Activated CD4-positive, alpha-beta memory T cell treated with anti-CD3 and anti-CD28 coated beads for 36 hours (primary cell): ENCODE measurements around the gene EFL1. TPM values are rescaled to one million over a fixed set of nuclear protein-coding genes. Genes with fewer than 3 reads are reported as not detected.
"Not testable (repeated sequence)": the region's sequence is repeated elsewhere in the genome, so short reads cannot be mapped to it uniquely, and the experiment has no call there.

ENCODE experiments used
- CTCF ChIA-PET: fragments of 350-600 bp; sonication (Branson Sonifier 250); formaldehyde crosslinking; loops from one replicate; lab custom pipeline; 2021; ENCODE audit warnings: antibody characterized with exemption, inconsistent platforms; lab: Charles Lee
- POLR2A ChIA-PET: fragments of 350-600 bp; sonication (Branson Sonifier 250); formaldehyde crosslinking; loops from one replicate; lab custom pipeline; 2021; ENCODE audit warnings: antibody characterized with exemption; lab: Charles Lee
- DNase-seq: peaks from one replicate; pipeline ENCODE4 v3.0.0-alpha.2; 2020
- H3K27ac Mint-ChIP-seq: one replicate; pipeline ENCODE4 v1.8.0; 2021; ENCODE audit warnings: mixed read lengths
- H3K27me3 Mint-ChIP-seq: one replicate; pipeline ENCODE4 v1.8.0; 2021; ENCODE audit warnings: mixed read lengths
- H3K36me3 Mint-ChIP-seq: one replicate; pipeline ENCODE4 v1.8.0; 2021; ENCODE audit warnings: mixed read lengths
- H3K4me1 Mint-ChIP-seq: one replicate; pipeline ENCODE4 v1.8.0; 2021; ENCODE audit warnings: low read depth, mixed read lengths
- H3K4me3 Mint-ChIP-seq: one replicate; pipeline ENCODE4 v1.8.0; 2021; ENCODE audit warnings: mild to moderate bottlenecking, mixed read lengths
- H3K9me3 Mint-ChIP-seq: one replicate; pipeline ENCODE4 v1.8.0; 2021; ENCODE audit warnings: mixed read lengths
- intact Hi-C: fragments of 100-400 bp; cut with micrococcal nuclease; formaldehyde crosslinking; loops from one replicate; pipeline ENCODE4 v1.15.1; 2023
- total RNA-seq, 2 experiments: library from RNA; stranded (reverse); gene quantifications; one replicate each; pipeline ENCODE4 v1.2.3, GENCODE V29; 2021

The EFL1 gene
- total RNA-seq, 2 experiments from 2014 or later, result 27.7 to 28.1 TPM

DNA sequence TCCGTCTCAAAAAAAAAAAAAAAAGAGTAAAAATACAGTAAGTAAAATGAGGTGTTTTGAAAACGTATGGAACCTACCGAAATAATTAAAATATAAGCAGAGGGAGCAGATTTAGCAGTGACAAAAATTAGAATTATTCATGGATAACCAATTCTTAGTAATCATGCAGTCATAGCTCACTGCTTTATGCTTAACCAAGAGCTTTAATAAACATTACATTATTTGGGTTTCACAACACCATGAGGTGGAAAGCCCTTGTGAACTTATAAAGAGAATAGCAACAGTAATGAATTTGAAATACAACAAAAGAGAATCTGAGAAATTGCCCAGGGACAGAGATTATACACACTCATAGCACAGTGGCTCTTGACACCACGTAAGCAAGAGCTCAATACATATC, 70.1 kb downstream of the EFL1 start:
- intact Hi-C loops, DNase-seq, H3K27ac Mint-ChIP-seq, H3K9me3 Mint-ChIP-seq, POLR2A ChIA-PET, H3K27me3 Mint-ChIP-seq, H3K4me1 Mint-ChIP-seq, H3K4me3 Mint-ChIP-seq: not testable (repeated sequence)
- peaks cover 13% of the 10 kb centered on the region for H3K36me3 Mint-ChIP-seq
- CTCF ChIA-PET, result interaction anchor here (0.6 kb wide), 1 partner anchor 84 kb away, joined by 3 read pairs; no protein-coding TSS in a partner anchor

DNA sequence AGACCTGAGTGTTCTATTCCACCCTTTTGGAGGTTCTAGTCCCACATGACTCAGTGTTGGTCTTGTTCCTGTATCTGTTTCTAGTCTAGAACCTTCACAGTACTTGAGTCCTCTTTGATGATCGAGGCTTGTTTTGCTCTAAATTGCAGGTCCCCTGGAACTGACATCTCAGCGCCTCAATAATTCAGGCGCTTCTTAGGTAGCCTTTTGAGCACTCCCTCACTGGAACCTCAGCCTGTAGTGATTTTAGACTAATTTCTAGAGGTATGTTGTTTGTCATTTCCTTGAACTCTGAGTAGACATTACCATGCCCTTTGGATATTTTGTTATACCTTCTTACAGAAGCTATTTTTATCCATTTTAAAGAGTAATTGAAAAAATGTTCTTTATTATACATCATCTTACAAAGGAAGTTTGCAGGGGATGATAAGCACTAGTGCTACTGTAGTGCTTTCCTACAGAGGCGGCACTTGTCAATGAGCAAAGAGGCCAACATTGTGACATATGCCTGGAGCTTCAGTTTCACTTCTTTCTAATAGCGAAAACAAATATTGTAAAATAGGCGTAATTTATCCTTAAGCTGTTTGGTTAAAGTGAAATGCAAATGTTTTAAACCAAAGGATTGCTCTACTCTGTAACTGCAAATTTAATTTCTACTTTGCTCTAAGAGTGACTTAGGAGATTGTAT, 75.7 kb downstream of the EFL1 start:
- Mint-ChIP-seq H3K9me3 (no peaks in the 10 kb centered on the region), H3K27me3 (no peaks in the 10 kb centered on the region), H3K4me3 (no peak overlapping the region), H3K27ac (no peak overlapping the region), H3K36me3 (peaks cover 9% of the 10 kb centered on the region), H3K4me1 (no peaks in the 10 kb centered on the region)
- DNase-seq, result no peak
- CTCF ChIA-PET, result interaction anchor here (0.9 kb wide), 1 partner anchor 11 kb away, joined by 3 read pairs; no protein-coding TSS in a partner anchor
- POLR2A ChIA-PET, result no interaction called here
- intact Hi-C loops, result no loop called here

DNA sequence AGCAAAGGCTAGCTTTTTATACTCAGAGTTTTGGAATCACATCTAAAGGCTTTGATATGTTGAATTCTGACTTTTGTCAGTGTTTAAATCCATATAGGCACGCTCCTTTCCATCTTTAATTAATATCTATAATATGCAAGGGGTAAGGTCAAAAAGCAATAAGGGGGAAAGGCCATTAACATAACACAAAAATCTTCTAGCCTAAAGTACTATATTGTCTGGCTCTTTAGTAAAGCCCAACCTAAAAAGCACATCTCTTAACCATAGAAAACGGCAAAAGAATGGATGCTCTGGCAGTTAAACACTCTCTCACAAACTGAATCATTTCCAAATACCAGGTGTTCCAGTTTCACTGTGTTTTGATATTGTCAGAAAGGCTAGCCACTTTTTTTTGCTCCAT, 76.4 kb downstream of the EFL1 start:
- no peak for DNase-seq
- Mint-ChIP-seq H3K36me3 (peaks cover 7% of the 10 kb centered on the region), H3K9me3 (no peaks in the 10 kb centered on the region), H3K27ac (no peak overlapping the region), H3K27me3 (no peaks in the 10 kb centered on the region), H3K4me3 (no peak overlapping the region), H3K4me1 (no peaks in the 10 kb centered on the region)
- intact Hi-C loops, result no loop called here
- ChIA-PET POLR2A (no interaction called here), CTCF (no interaction called here)

DNA sequence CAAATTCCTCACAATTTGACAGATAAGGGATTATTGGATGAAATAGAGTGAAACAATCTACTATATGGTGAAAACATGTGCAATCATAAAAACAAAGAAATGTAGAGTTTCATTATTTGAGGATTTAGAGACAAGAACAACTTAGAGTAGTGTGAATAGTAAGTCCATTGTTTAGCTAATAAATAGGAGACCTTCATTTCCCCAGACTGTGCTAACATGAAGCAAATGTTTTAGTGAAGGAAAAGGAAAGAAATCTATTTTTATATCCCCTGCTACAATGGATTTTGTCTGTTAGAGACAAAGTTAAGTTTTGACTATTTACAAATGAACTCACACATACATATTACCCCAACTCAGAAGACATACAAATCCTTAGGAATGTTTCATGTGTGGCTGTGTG, 77.8 kb downstream of the EFL1 start:
- POLR2A ChIA-PET, result no interaction called here
- no peaks in the 10 kb centered on the region for H3K4me1 Mint-ChIP-seq
- H3K4me3 Mint-ChIP-seq, result no peak overlapping the region
- DNase-seq, result no peak
- CTCF ChIA-PET, result no interaction called here
- intact Hi-C loops, result no loop called here
- H3K9me3 Mint-ChIP-seq, result no peaks in the 10 kb centered on the region
- no peaks in the 10 kb centered on the region for H3K27me3 Mint-ChIP-seq
- peaks cover 4% of the 10 kb centered on the region for H3K36me3 Mint-ChIP-seq
- no peak overlapping the region for H3K27ac Mint-ChIP-seq

DNA sequence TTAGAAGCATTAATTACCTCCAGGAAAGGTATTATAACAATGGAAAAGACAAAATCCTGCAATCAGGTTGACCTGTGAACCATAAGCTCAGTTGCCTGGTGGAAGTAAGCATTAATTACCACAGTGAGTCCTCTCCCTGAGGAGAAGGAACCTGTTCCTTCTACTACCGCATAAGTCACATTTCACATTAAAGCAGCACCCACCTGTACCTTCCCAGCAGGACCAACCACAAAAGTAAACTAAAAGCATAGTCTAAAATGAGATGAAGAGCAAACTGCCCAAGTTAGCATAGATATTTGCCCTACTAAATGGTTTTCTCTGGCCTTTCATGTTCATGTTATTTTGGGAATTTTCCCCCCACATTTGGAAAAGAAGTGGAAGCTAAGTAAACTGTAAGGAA, 78.2 kb downstream of the EFL1 start:
- no peaks in the 10 kb centered on the region for H3K27me3 Mint-ChIP-seq
- ChIA-PET POLR2A (no interaction called here), CTCF (no interaction called here)
- H3K4me3 Mint-ChIP-seq, result no peak overlapping the region
- intact Hi-C loops, result no loop called here
- no peaks in the 10 kb centered on the region for H3K9me3 Mint-ChIP-seq
- DNase-seq, result no peak
- no peaks in the 10 kb centered on the region for H3K4me1 Mint-ChIP-seq
- H3K27ac Mint-ChIP-seq, result no peak overlapping the region
- H3K36me3 Mint-ChIP-seq, result peaks cover 4% of the 10 kb centered on the region

DNA sequence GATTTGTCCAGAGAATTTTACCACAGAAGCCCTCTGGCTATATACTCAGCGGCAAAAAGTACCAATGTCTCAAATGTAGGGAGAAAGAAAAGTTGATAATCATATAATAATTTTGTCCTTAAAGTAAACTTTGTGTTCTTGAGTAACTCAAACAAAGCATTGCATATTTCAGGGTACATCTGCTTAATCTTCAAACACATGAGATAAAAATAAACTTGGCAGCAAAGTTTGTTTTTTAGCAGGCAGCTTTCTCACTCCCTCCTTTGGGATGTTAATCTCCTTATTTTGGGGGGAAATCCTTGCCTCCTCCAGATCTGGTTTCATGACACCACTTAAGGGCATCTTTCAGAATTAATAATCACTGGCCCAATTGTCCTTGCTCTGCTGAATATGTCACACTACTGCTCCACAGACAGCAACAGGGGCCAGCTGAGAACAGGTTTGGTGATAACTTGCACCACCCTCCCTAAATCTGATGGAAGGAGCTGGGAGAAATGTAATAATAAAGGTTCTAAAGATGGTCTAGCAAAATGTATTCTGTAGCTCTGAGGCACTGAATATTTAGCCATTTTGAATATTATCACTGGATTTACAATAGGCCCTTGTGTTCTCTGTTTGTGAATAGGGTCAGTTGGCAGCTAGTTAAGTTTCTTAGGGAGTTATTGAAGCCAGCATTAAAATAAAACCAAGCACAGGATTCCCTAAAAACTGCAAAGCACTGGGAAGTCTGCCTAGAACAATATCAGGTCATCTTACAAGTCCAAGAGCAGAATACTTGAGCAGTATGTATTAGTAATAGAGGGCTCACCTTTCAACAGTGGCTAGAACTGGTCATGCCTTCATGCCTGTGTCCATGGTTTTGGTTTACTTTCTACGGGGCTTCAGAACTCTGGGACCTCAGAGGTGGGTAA, 79.2 kb downstream of the EFL1 start:
- H3K4me1 Mint-ChIP-seq, result no peaks in the 10 kb centered on the region
- no peaks in the 10 kb centered on the region for H3K27me3 Mint-ChIP-seq
- ChIA-PET CTCF (interaction anchor here (2.0 kb wide), 1 partner anchor 15 kb away, joined by 5 read pairs; no protein-coding TSS in a partner anchor), POLR2A (no interaction called here)
- H3K27ac Mint-ChIP-seq, result no peak overlapping the region
- DNase-seq, result no peak
- H3K9me3 Mint-ChIP-seq, result no peaks in the 10 kb centered on the region
- H3K4me3 Mint-ChIP-seq, result no peak overlapping the region
- intact Hi-C loops, result no loop called here
- peaks cover 1% of the 10 kb centered on the region for H3K36me3 Mint-ChIP-seq

DNA sequence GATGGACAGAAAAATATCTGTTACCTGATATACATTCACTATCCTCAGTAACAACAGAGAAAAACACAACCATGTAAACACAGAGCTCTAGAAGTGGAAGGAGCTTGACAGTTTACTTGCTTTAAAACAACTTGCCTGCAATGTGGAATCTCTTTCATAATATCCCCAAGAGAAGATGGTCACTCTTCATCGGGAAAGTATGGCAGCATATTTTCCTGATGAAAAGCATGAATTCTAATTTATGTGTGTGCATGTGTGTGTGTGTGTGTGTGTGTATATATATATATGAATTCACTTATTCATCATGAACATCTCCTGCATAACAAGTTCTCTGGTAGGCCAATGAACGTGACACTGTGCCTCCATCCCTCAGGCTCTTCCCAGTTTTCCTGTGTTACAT, 81.2 kb downstream of the EFL1 start:
- CTCF ChIA-PET, result interaction anchor here (0.7 kb wide), 1 partner anchor 15 kb away, joined by 4 read pairs; no protein-coding TSS in a partner anchor

DNA sequence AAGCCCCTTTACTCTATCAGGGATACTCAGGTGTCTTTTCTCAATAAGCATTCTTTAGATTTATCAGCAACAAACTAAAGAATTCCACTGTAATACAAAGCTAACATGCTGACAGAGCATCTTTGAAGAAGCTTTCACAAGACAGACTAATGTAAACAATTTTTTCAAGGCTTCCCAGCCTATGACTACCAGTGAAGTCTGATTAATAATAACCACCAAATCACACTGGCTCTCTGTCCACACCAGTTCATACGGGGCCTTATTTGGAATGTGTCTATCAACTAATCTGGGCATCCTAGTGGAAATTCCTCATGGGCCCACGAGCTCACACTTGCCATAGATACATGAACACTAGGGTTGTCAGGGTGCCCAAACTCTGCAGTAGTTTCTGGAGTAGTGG, 84.5 kb downstream of the EFL1 start:
- DNase-seq, result no peak
- Mint-ChIP-seq H3K4me3 (no peak overlapping the region), H3K27me3 (no peaks in the 10 kb centered on the region), H3K27ac (no peak overlapping the region), H3K36me3 (peaks cover 2% of the 10 kb centered on the region), H3K9me3 (no peaks in the 10 kb centered on the region), H3K4me1 (no peaks in the 10 kb centered on the region)
- intact Hi-C loops, result no loop called here
- ChIA-PET CTCF (interaction anchor here (0.6 kb wide), 1 partner anchor 20 kb away, joined by 3 read pairs; no protein-coding TSS in a partner anchor), POLR2A (no interaction called here)

More for the DNA sequence above, 81.2 kb downstream of the EFL1 start:
- H3K9me3 Mint-ChIP-seq, result no peaks in the 10 kb centered on the region
- POLR2A ChIA-PET, result no interaction called here
- H3K36me3 Mint-ChIP-seq, result peaks cover 3% of the 10 kb centered on the region
- H3K4me3 Mint-ChIP-seq, result no peak overlapping the region
- intact Hi-C loops, result no loop called here
- no peaks in the 10 kb centered on the region for H3K27me3 Mint-ChIP-seq
- no peak for DNase-seq
- H3K27ac Mint-ChIP-seq, result no peak overlapping the region
- no peaks in the 10 kb centered on the region for H3K4me1 Mint-ChIP-seq

DNA sequence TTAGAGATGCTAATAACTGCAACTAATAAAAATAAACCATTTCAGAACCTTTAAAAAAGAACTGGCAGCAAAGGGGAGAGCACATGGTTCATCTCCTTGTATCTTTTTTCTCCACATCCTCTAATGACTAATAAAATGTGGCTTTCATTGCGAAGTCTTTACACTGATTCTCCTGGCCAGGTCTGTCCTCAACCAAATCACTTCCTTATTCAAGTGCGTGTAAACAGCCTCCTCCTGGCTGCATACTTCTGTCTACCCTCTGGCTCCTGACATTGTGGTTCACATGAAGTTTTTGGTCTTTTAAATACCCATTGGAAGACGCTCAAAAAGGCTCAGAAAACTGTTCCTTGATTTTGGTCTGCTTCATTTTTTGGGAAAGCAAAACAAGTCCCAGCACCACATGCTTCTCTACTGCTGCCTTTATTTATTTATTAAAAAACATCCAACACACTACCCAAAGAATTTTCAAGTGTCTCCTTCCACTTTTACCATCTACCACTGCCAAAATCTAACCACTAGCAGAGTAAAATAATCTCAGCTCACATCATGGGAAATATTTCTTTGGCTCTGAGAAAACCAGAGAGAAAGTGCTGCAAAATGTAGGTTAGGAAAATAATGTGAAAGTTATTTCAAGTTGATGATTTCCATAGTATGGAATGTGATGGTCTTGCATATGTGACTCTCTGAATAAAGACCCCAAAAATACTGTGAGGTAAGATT, 85.1 kb downstream of the EFL1 start:
- Mint-ChIP-seq H3K36me3 (peaks cover 2% of the 10 kb centered on the region), H3K9me3 (no peaks in the 10 kb centered on the region), H3K4me3 (no peak overlapping the region), H3K27ac (no peak overlapping the region), H3K27me3 (no peaks in the 10 kb centered on the region), H3K4me1 (no peaks in the 10 kb centered on the region)
- ChIA-PET POLR2A (no interaction called here), CTCF (interaction anchor here (0.6 kb wide), 1 partner anchor 21 kb away, joined by 3 read pairs; no protein-coding TSS in a partner anchor)
- DNase-seq, result no peak
- intact Hi-C loops, result no loop called here

DNA sequence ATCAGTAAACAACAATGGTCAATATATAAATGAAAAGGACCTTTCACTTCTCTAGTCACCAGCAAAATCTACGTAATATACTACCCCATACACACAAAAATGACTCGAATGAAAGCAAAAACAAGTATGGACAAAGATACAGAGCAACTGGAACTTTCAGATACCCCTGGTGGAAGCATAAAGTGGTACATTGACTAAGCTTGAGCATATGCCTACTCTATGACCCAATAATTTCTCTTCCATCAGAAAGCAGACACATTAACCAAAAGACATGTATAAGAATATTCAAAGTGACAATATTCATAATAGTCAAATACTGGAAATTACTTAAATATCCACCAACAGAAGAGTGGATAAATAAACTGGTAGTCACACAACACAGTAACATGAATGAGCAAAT, 86.0 kb downstream of the EFL1 start:
- peaks cover 2% of the 10 kb centered on the region for H3K36me3 Mint-ChIP-seq
- H3K9me3 Mint-ChIP-seq, result no peaks in the 10 kb centered on the region
- intact Hi-C loops, result no loop called here
- no peaks in the 10 kb centered on the region for H3K4me1 Mint-ChIP-seq
- ChIA-PET CTCF (no interaction called here), POLR2A (no interaction called here)
- no peaks in the 10 kb centered on the region for H3K27me3 Mint-ChIP-seq
- no peak overlapping the region for H3K4me3 Mint-ChIP-seq
- H3K27ac Mint-ChIP-seq, result no peak overlapping the region
- DNase-seq, result no peak

DNA sequence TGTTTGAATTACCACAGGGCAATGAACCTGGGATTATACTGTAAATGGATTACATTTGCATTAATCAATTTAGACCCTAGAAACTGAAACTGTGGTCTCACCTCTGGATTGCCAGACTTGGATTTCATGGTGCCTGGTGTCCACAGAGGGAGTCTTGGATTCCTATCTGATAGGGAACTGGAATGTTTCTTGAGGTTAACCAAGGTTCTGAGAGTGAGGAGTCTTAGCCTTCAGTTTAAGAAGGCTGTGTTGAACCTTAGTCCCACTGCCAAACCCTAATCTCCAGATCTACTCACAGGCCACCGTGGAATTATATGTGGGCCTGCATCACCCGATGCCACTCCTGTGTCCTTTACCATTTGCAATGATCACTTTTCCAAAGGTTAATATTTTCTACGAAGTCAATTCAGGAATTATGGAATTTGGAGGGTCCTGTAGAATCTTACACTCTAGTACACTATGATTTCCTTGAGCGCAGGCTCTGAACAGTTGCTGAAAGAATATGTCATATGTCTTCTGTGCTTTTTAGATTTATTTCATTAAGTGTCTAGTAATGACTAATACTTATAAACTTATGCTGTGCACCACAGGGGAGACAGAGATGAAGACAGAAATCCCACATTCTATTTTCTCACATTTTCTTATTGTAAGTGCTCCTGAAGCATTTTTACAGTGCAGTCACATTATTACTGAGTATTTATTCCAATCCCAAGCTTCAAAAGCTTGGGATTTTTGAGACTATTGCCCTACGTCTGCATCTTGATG, 87.9 kb downstream of the EFL1 start:
- no peaks in the 10 kb centered on the region for H3K27me3 Mint-ChIP-seq
- CTCF ChIA-PET, result no interaction called here

More for the DNA sequence above, 87.9 kb downstream of the EFL1 start:
- Mint-ChIP-seq H3K27ac (no peak overlapping the region), H3K9me3 (no peaks in the 10 kb centered on the region), H3K4me1 (no peaks in the 10 kb centered on the region), H3K4me3 (no peak overlapping the region), H3K36me3 (peaks cover 4% of the 10 kb centered on the region)
- POLR2A ChIA-PET, result no interaction called here
- DNase-seq, result no peak
- intact Hi-C loops, result no loop called here
